Adrenal gland (tissue), 12 donors: ENCODE results near the gene CRHR1. TPM values are rescaled to one million over a fixed set of nuclear protein-coding genes. Genes with fewer than 3 reads are reported as not detected.

Experiments used
- DNase-seq, 7 donors: peaks; one replicate each; pipeline ENCODE4 v3.0.0-alpha.2; 2019 to 2020
- H3K27ac ChIP-seq, 5 donors: fragments of 200-600 bp; sonication (generic) in 4 of 5; 1 replicate in 3 of 5; 2 replicates in 2 of 5; pipeline versions ENCODE4 v1.5.1 to v1.8.0; 2016 to 2020; ENCODE audit warnings: mild to moderate bottlenecking in 1 of 5
- H3K27me3 ChIP-seq: fragments of 200-600 bp; 2 replicates; pipeline ENCODE4 v1.8.0; 2021
- H3K36me3 ChIP-seq, 2 donors: fragments of 200-600 bp; replicated peaks in 1 of 2; 1 replicate in 1 of 2; 2 replicates in 1 of 2; pipeline versions ENCODE4 v1.5.1 to v1.8.0; 2018 to 2022
- H3K4me1 ChIP-seq, 2 donors: fragments of 200-600 bp; replicated peaks in 1 of 2; 1 replicate in 1 of 2; 2 replicates in 1 of 2; pipeline versions ENCODE4 v1.5.1 to v1.8.0; 2018 to 2021
- H3K4me3 ChIP-seq, 4 donors: fragments of 200-600 bp; sonication (generic) in 3 of 4; one replicate each; pipeline ENCODE4 v1.5.1; 2016 to 2018
- H3K9me3 ChIP-seq, 3 donors: fragments of 200-600 bp; sonication (generic) in 1 of 3; replicated peaks in 1 of 3; 1 replicate in 2 of 3; 2 replicates in 1 of 3; pipeline versions ENCODE4 v1.5.1 to v1.8.0; 2016 to 2021
- POLR2A ChIP-seq, 2 donors: fragments of 450-650 bp; IDR thresholded peaks; one replicate each; pipeline ENCODE4 v1.6.1; 2017; ENCODE audit warnings: antibody characterized with exemption in 2 of 2, mild to moderate bottlenecking in 2 of 2, moderate library complexity in 1 of 2
- WGBS, 4 donors: extraction: QIAGEN DNeasy Blood & Tissue Kit in 2 of 4; methylation state at CpG; one replicate each; pipeline versions ENCODE4 v1.1.5 to v1.1.7; 2013 to 2017; 5-methylcytosine and 5-hydroxymethylcytosine counted together
- intact Hi-C, 2 donors: fragments of 100-400 bp; cut with DNase I; formaldehyde crosslinking; loops; one replicate each; pipeline versions ENCODE4 v1.14.1 to v1.15.0; 2022 to 2023
- polyA plus RNA-seq, 3 donors: library from polyadenylated mRNA; stranded (reverse); fragments of 200-250 nt in 2 of 3; fragments of 350-450 nt in 1 of 3; fragmentation: Illumina TruSeq in 1 of 3; extraction: RNeasy Lipid Tissue Mini Kit (QIAGEN cat#74804) in 1 of 3; gene quantifications; one replicate each; pipeline ENCODE4 v1.2.3, GENCODE V29; 2013 to 2014
- total RNA-seq, 9 donors: library from RNA; depleted of rRNA in 4 of 9; stranded (reverse); fragments of >200 nt in 4 of 9; fragments of 120-200 nt in 1 of 9; fragmentation: NEBNext Ultra II Directional in 1 of 9; extraction: Animal tissue kit (Norgen Biotek cat#: 25700) in 1 of 9; gene quantifications; one replicate each; pipeline versions ENCODE4 v1.1.0 to v1.2.4, GENCODE V29; 2013 to 2023
- TF ChIP-seq, protein P1 (sequence below), 6 experiments: fragments of 450-650 bp in 4 of 6; fragments of 200-600 bp in 2 of 6; sonication (generic) in 1 of 6; IDR thresholded peaks; 1 replicate in 5 of 6; 2 replicates in 1 of 6; pipeline versions ENCODE4 v1.5.1 to v1.8.0; 2016 to 2021; ENCODE audit warnings: antibody characterized with exemption in 6 of 6, mild to moderate bottlenecking in 2 of 6, moderate library complexity in 1 of 6
- donor health status: healthy with polysubstance abuse.
- donor health status: Bipolar disorder and iron deficiency.
- donor health status: DM: yes; HTN: yes; CAD: no.
- donor health status: DM: no; HTN: no; CAD: no.
- donor health status: DM: no; HTN: no; CAD: no.
- donor health status: DM: yes; HTN: yes; CAD: no.

The CRHR1 gene
- total and polyA plus RNA-seq, 12 donors = 0.27 TPM; not detected in 11

DNA sequence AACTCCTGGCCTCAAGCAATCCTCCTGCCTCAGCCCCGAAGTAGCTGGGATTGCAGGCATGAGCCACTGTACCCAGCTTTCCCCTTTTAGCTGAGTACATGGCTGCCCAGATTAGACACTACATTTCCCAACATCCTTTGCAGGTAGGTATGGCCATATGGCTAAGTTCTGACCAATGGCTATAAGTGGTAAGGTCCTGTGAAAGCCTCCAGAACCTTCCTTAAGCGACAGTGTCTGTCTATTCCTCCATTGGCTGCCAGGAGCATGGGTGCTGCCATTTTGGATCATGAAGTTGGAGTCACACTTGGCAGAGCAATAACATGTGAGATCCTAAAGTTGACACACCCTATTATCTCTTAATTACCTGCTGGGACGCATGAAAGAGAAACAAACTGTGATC is 24.4 kb upstream of the CRHR1 start:
- Histone ChIP-seq H3K27ac (no peak overlapping the region), H3K4me1 (no peaks in the 10 kb centered on the region), H3K36me3 (no peaks in the 10 kb centered on the region), H3K9me3 (no peaks in the 10 kb centered on the region), H3K4me3 (no peak overlapping the region), H3K27me3 (peaks cover 5% of the 10 kb centered on the region)
- 65 to 86% (median 74%) methylated on average over 3 of the region's 3 CpGs for WGBS, 4 donors
- intact Hi-C loops = no loop called here
- no peak for DNase-seq
- TF ChIP-seq POLR2A (IDR thresholded peaks at IDR 0.05) = no peak
- TF ChIP-seq, protein P1, sequence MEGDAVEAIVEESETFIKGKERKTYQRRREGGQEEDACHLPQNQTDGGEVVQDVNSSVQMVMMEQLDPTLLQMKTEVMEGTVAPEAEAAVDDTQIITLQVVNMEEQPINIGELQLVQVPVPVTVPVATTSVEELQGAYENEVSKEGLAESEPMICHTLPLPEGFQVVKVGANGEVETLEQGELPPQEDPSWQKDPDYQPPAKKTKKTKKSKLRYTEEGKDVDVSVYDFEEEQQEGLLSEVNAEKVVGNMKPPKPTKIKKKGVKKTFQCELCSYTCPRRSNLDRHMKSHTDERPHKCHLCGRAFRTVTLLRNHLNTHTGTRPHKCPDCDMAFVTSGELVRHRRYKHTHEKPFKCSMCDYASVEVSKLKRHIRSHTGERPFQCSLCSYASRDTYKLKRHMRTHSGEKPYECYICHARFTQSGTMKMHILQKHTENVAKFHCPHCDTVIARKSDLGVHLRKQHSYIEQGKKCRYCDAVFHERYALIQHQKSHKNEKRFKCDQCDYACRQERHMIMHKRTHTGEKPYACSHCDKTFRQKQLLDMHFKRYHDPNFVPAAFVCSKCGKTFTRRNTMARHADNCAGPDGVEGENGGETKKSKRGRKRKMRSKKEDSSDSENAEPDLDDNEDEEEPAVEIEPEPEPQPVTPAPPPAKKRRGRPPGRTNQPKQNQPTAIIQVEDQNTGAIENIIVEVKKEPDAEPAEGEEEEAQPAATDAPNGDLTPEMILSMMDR (IDR thresholded peaks at IDR 0.05) = no peak

DNA sequence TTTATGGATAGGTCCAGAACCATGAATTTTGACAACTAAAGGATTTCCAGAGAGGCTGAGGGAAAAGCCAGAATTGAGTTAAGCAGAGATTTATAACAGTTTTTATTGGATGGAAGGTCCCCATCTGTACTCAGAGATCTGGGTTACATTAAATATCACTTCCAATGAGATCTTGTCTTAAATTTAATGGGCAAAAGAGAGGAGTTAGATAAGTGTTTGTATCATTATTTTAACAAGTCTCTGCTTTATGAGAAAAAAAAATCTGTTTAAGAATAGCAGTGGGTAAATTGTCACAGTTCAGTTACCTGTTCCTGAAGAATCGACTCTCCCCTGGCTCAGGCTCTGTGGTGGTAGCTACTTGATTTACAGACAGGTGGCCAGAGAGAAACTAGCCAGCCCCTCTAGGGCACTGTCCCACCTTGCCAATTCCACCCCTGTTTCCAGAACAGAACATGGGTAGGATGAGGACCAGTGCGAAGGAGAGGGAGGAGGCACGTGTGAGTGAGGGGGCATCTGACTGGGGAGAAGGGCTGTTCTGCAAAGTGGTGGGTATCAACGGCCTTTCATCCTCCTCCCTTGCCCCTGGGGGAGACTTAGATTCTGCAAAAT is 22.1 kb upstream of the CRHR1 start:
- Histone ChIP-seq H3K4me3 (no peak overlapping the region), H3K36me3 (no peaks in the 10 kb centered on the region), H3K9me3 (no peaks in the 10 kb centered on the region), H3K27ac (no peak overlapping the region), H3K4me1 (no peaks in the 10 kb centered on the region), H3K27me3 (peaks cover 5% of the 10 kb centered on the region)
- intact Hi-C loops = no loop called here
- TF ChIP-seq, protein P1 (IDR thresholded peaks at IDR 0.05) = no peak
- no peak for TF ChIP-seq POLR2A (IDR thresholded peaks at IDR 0.05)
- WGBS, 4 donors = 63 to 69% (median 65%) methylated on average over 4 of the region's 4 CpGs
- DNase-seq = no peak

DNA sequence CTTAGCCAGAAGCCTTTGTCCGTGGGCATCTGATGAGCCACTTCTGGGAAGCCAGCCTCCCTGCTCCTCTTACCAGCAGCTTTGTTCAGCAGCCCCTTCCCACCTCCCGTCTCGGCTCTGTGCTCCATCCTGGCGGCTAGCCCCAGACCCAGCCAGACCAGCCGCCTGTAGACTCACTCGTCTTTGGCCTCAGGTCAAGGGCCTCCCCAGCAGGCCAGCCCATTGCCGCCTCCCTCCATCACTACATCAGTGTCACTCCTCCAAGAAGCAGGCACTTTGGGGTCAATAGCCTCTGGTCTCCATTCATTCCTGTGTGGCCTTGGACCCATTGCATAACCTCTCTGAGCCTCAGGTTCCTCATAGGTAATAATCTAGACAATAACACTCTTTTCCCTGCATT is 20.9 kb upstream of the CRHR1 start:
- intact Hi-C loops = no loop called here
- TF ChIP-seq, protein P1 (IDR thresholded peaks at IDR 0.05) = no peak
- no peak for TF ChIP-seq POLR2A (IDR thresholded peaks at IDR 0.05)
- H3K36me3 ChIP-seq = no peaks in the 10 kb centered on the region
- no peaks in the 10 kb centered on the region for H3K9me3 ChIP-seq
- no peak for DNase-seq
- WGBS, 4 donors = 35 to 47% (median 41%) methylated on average over 7 of the region's 7 CpGs
- no peak overlapping the region for H3K4me3 ChIP-seq
- no peaks in the 10 kb centered on the region for H3K4me1 ChIP-seq
- peaks cover 9% of the 10 kb centered on the region for H3K27me3 ChIP-seq
- H3K27ac ChIP-seq = no peak overlapping the region

DNA sequence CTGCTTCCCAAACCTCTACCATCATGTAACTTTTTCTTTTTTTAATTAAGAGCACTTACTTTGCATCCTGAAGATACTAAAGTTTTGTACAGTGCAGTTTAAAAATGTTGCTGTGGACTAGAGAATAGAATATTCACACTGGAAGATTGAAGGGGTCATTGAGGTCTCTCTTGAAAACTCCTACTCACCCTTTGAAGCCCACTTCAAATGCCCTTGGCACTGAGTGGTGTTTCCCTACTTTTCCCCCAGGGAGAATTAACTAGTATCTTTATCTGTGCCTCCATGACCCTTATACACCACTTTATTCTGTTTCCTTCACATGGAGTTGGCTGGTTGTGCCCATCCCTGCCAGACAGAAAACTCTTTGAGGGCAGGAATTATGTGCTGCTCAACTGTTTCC is 19.6 kb upstream of the CRHR1 start:
- H3K4me3 ChIP-seq = no peak overlapping the region
- H3K27ac ChIP-seq = no peak overlapping the region
- DNase-seq = no peak
- intact Hi-C loops = no loop called here
- peaks cover 9% of the 10 kb centered on the region for H3K27me3 ChIP-seq
- H3K9me3 ChIP-seq = no peaks in the 10 kb centered on the region
- no peak for TF ChIP-seq POLR2A (IDR thresholded peaks at IDR 0.05)
- TF ChIP-seq, protein P1 (IDR thresholded peaks at IDR 0.05) = no peak
- H3K4me1 ChIP-seq = no peaks in the 10 kb centered on the region
- no peaks in the 10 kb centered on the region for H3K36me3 ChIP-seq
